ENCODE results near the gene SEMA3C. TPM values are rescaled to one million over a fixed set of nuclear protein-coding genes. Genes with fewer than 3 reads are reported as not detected.

The SEMA3C gene
- total RNA-seq, 1 donor from 2014 or later = 14.9 TPM

GRCh38 chr7:80783186-80783677 is 135.6 kb downstream of the SEMA3C start:
- DNase-seq (ENCODE audit: low read depth, low spot score) = no peak

- peak; percentile 82 for DNase-seq (ENCODE audit: low read depth, low spot score)
These were observed 137.3 kb downstream of the SEMA3C start for GRCh38 chr7:80781561-80781979.

GRCh38 chr7:80781146-80781545 is 137.7 kb downstream of the SEMA3C start:
- DNase-seq (ENCODE audit: low read depth, low spot score) = no peak

GRCh38 chr7:80779456-80779855 is 139.4 kb downstream of the SEMA3C start:
- DNase-seq (ENCODE audit: low read depth, low spot score) = no peak

- no peak for DNase-seq (ENCODE audit: low read depth, low spot score)
These were observed 143.0 kb downstream of the SEMA3C start for GRCh38 chr7:80775897-80776296.

GRCh38 chr7:80775482-80775881 is 143.4 kb downstream of the SEMA3C start:
- DNase-seq (ENCODE audit: low read depth, low spot score) = no peak

- no peak for DNase-seq (ENCODE audit: low read depth, low spot score)
These were observed 144.0 kb downstream of the SEMA3C start for GRCh38 chr7:80774843-80775242.

GRCh38 chr7:80773787-80774508 is 144.9 kb downstream of the SEMA3C start:
- DNase-seq (ENCODE audit: low read depth, low spot score) = no peak

- no peak for DNase-seq (ENCODE audit: low read depth, low spot score)
These were observed 146.4 kb downstream of the SEMA3C start for GRCh38 chr7:80772347-80772993.

- DNase-seq (ENCODE audit: low read depth, low spot score) = no peak
These were observed 147.3 kb downstream of the SEMA3C start for GRCh38 chr7:80771523-80771922.

- DNase-seq (ENCODE audit: low read depth, low spot score) = no peak
These were observed 148.2 kb downstream of the SEMA3C start for GRCh38 chr7:80770675-80771081.

- no peak for DNase-seq (ENCODE audit: low read depth, low spot score)
These were observed 148.8 kb downstream of the SEMA3C start for GRCh38 chr7:80770061-80770460.

GRCh38 chr7:80768756-80769155 is 150.1 kb downstream of the SEMA3C start:
- no peak for DNase-seq (ENCODE audit: low read depth, low spot score)

- DNase-seq (ENCODE audit: low read depth, low spot score) = no peak
These were observed 151.2 kb downstream of the SEMA3C start for GRCh38 chr7:80767654-80768053.

- DNase-seq (ENCODE audit: low read depth, low spot score) = no peak
These were observed 152.1 kb downstream of the SEMA3C start for GRCh38 chr7:80766724-80767123.

- DNase-seq (ENCODE audit: low read depth, low spot score) = no peak
These were observed 154.7 kb downstream of the SEMA3C start for GRCh38 chr7:80764132-80764531.

- no peak for DNase-seq (ENCODE audit: low read depth, low spot score)
These were observed 155.1 kb downstream of the SEMA3C start for GRCh38 chr7:80763704-80764103.

- no peak for DNase-seq (ENCODE audit: low read depth, low spot score)
These were observed 155.6 kb downstream of the SEMA3C start for GRCh38 chr7:80763289-80763688.

- DNase-seq (ENCODE audit: low read depth, low spot score) = no peak
These were observed 158.6 kb downstream of the SEMA3C start for GRCh38 chr7:80760292-80760691.

- no peak for DNase-seq (ENCODE audit: low read depth, low spot score)
These were observed 165.7 kb downstream of the SEMA3C start for GRCh38 chr7:80752954-80753690.

- no peak for DNase-seq (ENCODE audit: low read depth, low spot score)
These were observed 169.6 kb downstream of the SEMA3C start for GRCh38 chr7:80749270-80749669.

- no peak for DNase-seq (ENCODE audit: low read depth, low spot score)
These were observed 170.3 kb downstream of the SEMA3C start for GRCh38 chr7:80748363-80749042.

All from pulmonary artery endothelial cell (primary cell).